CD14-positive monocyte (primary cell): ENCODE measurements around the gene CASQ1. TPM values are rescaled to one million over a fixed set of nuclear protein-coding genes. Genes with fewer than 3 reads are reported as not detected.
A peak's percentile ranks its signal among the peaks of the same experiment; 100 is the strongest.

Experiments
- DNase-seq, 3 donors: peaks; one replicate each; pipeline ENCODE4 v3.0.0-alpha.2; 2011 to 2022
- H2AFZ ChIP-seq: 2 replicates; pipeline ENCODE4 v1.6.0; 2012; ENCODE audit warnings: mild to moderate bottlenecking, low read depth, low read length, inconsistent platforms; ENCODE audit not compliant: insufficient read depth, poor library complexity, severe bottlenecking
- H3K27ac ChIP-seq, 2 donors: 1 replicate in 1 of 2; 2 replicates in 1 of 2; pipeline ENCODE4 v1.5.1; 2012 to 2013; ENCODE audit warnings: low read length in 2 of 2, control low read depth in 1 of 2, inconsistent platforms in 1 of 2, low read depth in 1 of 2, mild to moderate bottlenecking in 1 of 2
- H3K27me3 ChIP-seq, 2 donors: one replicate each; pipeline versions ENCODE4 v1.6.0 to v1.6.1; 2011 to 2013; ENCODE audit warnings: low read length in 2 of 2; ENCODE audit not compliant: control insufficient read depth in 2 of 2, insufficient read depth in 2 of 2
- H3K36me3 ChIP-seq, 2 donors: replicated peaks in 1 of 2; 1 replicate in 1 of 2; 2 replicates in 1 of 2; pipeline versions ENCODE4 v1.5.1 to v1.6.1; 2012 to 2013; ENCODE audit warnings: low read length in 2 of 2, control low read depth in 1 of 2, inconsistent platforms in 1 of 2, mild to moderate bottlenecking in 1 of 2; ENCODE audit not compliant: insufficient read depth in 2 of 2, control insufficient read depth in 1 of 2
- H3K4me1 ChIP-seq, 2 donors: 1 replicate in 1 of 2; 2 replicates in 1 of 2; pipeline versions ENCODE4 v1.5.1 to v1.6.1; 2012 to 2013; ENCODE audit warnings: low read length in 2 of 2, control low read depth in 1 of 2, inconsistent platforms in 1 of 2, mild to moderate bottlenecking in 1 of 2, moderate library complexity in 1 of 2; ENCODE audit not compliant: insufficient read depth in 2 of 2, control insufficient read depth in 1 of 2
- H3K4me2 ChIP-seq: replicated peaks from 2 replicates; pipeline ENCODE3; 2012; ENCODE audit warnings: low read length, moderate library complexity, mild to moderate bottlenecking; ENCODE audit not compliant: poor library complexity, severe bottlenecking; ENCODE audit errors: extremely low read depth
- H3K4me3 ChIP-seq, 3 experiments: fragments of 200-600 bp in 1 of 3; sonication (generic) in 1 of 3; replicated peaks in 1 of 3; 1 replicate in 2 of 3; 2 replicates in 1 of 3; pipeline ENCODE4 v1.5.1; 2011 to 2013; ENCODE audit warnings: low read length in 3 of 3, mild to moderate bottlenecking in 3 of 3, control low read depth in 2 of 3, low read depth in 2 of 3, inconsistent platforms in 1 of 3, moderate library complexity in 1 of 3
- H3K79me2 ChIP-seq: 2 replicates; pipeline ENCODE4 v1.6.0; 2012; ENCODE audit warnings: mild to moderate bottlenecking, control low read depth, inconsistent platforms, low read length, moderate library complexity; ENCODE audit not compliant: insufficient read depth
- H3K9ac ChIP-seq: 2 replicates; pipeline ENCODE4 v1.6.0; 2017; ENCODE audit warnings: low read length, mild to moderate bottlenecking; ENCODE audit not compliant: insufficient read depth, poor library complexity, severe bottlenecking
- H3K9me3 ChIP-seq, 2 donors: replicated peaks in 1 of 2; 1 replicate in 1 of 2; 2 replicates in 1 of 2; pipeline versions ENCODE4 v1.5.1 to v1.6.1; 2012 to 2013; ENCODE audit warnings: low read length in 2 of 2, control low read depth in 1 of 2; ENCODE audit not compliant: control insufficient read depth in 1 of 2, insufficient read depth in 1 of 2
- H4K20me1 ChIP-seq: 2 replicates; pipeline ENCODE4 v1.6.0; 2012; ENCODE audit warnings: mild to moderate bottlenecking, low read length, control low read depth, moderate library complexity; ENCODE audit not compliant: insufficient read depth
- H3K27ac Mint-ChIP-seq, 7 donors: one replicate each; pipeline ENCODE4 v1.8.0; 2020; ENCODE audit warnings: mild to moderate bottlenecking in 7 of 7, mixed read lengths in 7 of 7, moderate library complexity in 6 of 7, inconsistent platforms in 2 of 7
- H3K27me3 Mint-ChIP-seq, 3 donors: one replicate each; pipeline ENCODE4 v1.8.0; 2021 to 2022; ENCODE audit warnings: low read depth in 3 of 3, mild to moderate bottlenecking in 3 of 3, mixed read lengths in 3 of 3, moderate library complexity in 3 of 3, inconsistent platforms in 1 of 3
- H3K36me3 Mint-ChIP-seq, 2 donors: one replicate each; pipeline ENCODE4 v1.8.0; 2020; ENCODE audit warnings: mixed read lengths in 2 of 2, inconsistent platforms in 1 of 2, mild to moderate bottlenecking in 1 of 2
- H3K4me1 Mint-ChIP-seq: one replicate; pipeline ENCODE4 v1.8.0; 2020; ENCODE audit warnings: mild to moderate bottlenecking, mixed read lengths
- H3K4me3 Mint-ChIP-seq, 2 donors: one replicate each; pipeline ENCODE4 v1.8.0; 2020; ENCODE audit warnings: mild to moderate bottlenecking in 2 of 2, mixed read lengths in 2 of 2, moderate library complexity in 1 of 2
- H3K9me3 Mint-ChIP-seq, 7 donors: one replicate each; pipeline ENCODE4 v1.8.0; 2020 to 2022; ENCODE audit warnings: mixed read lengths in 7 of 7, mild to moderate bottlenecking in 6 of 7, moderate library complexity in 6 of 7, inconsistent platforms in 2 of 7
- CTCF ChIP-seq: fragments of 200-600 bp; IDR thresholded peaks from one replicate; pipeline ENCODE4 v1.8.0; 2022; ENCODE audit warnings: antibody characterized with exemption, mild to moderate bottlenecking
- WGBS: methylation state at CpG from one replicate; pipeline ENCODE4 v1.1.5; 2013; ENCODE audit warnings: missing lambda C conversion rate; ENCODE audit not compliant: insufficient coverage; 5-methylcytosine and 5-hydroxymethylcytosine counted together
- intact Hi-C, 2 donors: fragments of 100-400 bp; cut with micrococcal nuclease; formaldehyde crosslinking; loops; one replicate each; pipeline versions ENCODE4 v1.15.0 to v1.15.1; 2023
- polyA plus RNA-seq, 3 donors: library from polyadenylated mRNA; depleted of rRNA in 1 of 3; unstranded in 2 of 3; stranded (reverse) in 1 of 3; fragments of 300-500 nt in 2 of 3; fragments of >200 nt in 1 of 3; fragmentation: Illumina TruSeq in 2 of 3; gene quantifications; 1 replicate in 2 of 3; 2 replicates in 1 of 3; pipeline ENCODE4 v1.2.3, GENCODE V29; 2012 to 2021

Gene CASQ1
- polyA plus RNA-seq, 3 donors, result 0.09 to 11.1 TPM; not detected in 1

GRCh38 chr1:160186246-160186645, 4.1 kb upstream of the CASQ1 start:
- TF ChIP-seq CTCF, result no peak
- Mint-ChIP-seq H3K27ac (peak overlapping the region in 1 of 7 donors; percentile 11), H3K4me3 (no peak overlapping the region), H3K9me3 (peaks cover 0 to 2% (median 0%) of the 10 kb centered on the region in 7 donors), H3K36me3 (no peaks in the 10 kb centered on the region), H3K4me1 (no peaks in the 10 kb centered on the region), H3K27me3 (peaks cover 2 to 7% (median 2%) of the 10 kb centered on the region in 3 donors)
- H3K79me2 ChIP-seq, result no peaks in the 10 kb centered on the region
- H3K4me2 ChIP-seq, result no peak overlapping the region
- no peak for DNase-seq
- intact Hi-C loops, result no loop called here
- no peaks in the 10 kb centered on the region for H3K36me3 ChIP-seq
- H3K4me3 ChIP-seq, result no peak overlapping the region
- 87% methylated on average over 7 of the region's 7 CpGs for WGBS
- H3K27ac ChIP-seq, result no peak overlapping the region
- H4K20me1 ChIP-seq, result no peaks in the 10 kb centered on the region
- H2AFZ ChIP-seq, result no peak overlapping the region
- no peaks in the 10 kb centered on the region for H3K27me3 ChIP-seq
- H3K9me3 ChIP-seq, result no peaks in the 10 kb centered on the region
- no peaks in the 10 kb centered on the region for H3K4me1 ChIP-seq
- no peak overlapping the region for H3K9ac ChIP-seq

GRCh38 chr1:160186729-160187128, 3.6 kb upstream of the CASQ1 start:
- no peak overlapping the region for H3K27ac ChIP-seq
- no peaks in the 10 kb centered on the region for H3K36me3 ChIP-seq
- Mint-ChIP-seq H3K4me3 (no peak overlapping the region), H3K27ac (no peak overlapping the region), H3K4me1 (no peaks in the 10 kb centered on the region), H3K27me3 (peaks cover 2 to 5% (median 2%) of the 10 kb centered on the region in 3 donors), H3K9me3 (no peaks in the 10 kb centered on the region), H3K36me3 (no peaks in the 10 kb centered on the region)
- no peaks in the 10 kb centered on the region for H3K79me2 ChIP-seq
- DNase-seq, result no peak
- WGBS, result 93% methylated on average over 2 of the region's 2 CpGs
- intact Hi-C loops, result no loop called here
- H4K20me1 ChIP-seq, result no peaks in the 10 kb centered on the region
- no peak overlapping the region for H3K4me2 ChIP-seq
- H3K9ac ChIP-seq, result no peak overlapping the region
- no peaks in the 10 kb centered on the region for H3K9me3 ChIP-seq
- no peak overlapping the region for H2AFZ ChIP-seq
- H3K4me3 ChIP-seq, result no peak overlapping the region
- no peaks in the 10 kb centered on the region for H3K27me3 ChIP-seq
- no peak for TF ChIP-seq CTCF
- H3K4me1 ChIP-seq, result no peaks in the 10 kb centered on the region
